NCI-H2196 treated with DMSO at 0.1 percent for 48 hours (cell line): ENCODE measurements around the gene GOPC.

Experiments used
- DNase-seq: peaks from one replicate; lab custom pipeline; 2025; ENCODE audit not compliant: unreplicated experiment; lab: John Stamatoyannopoulos, UW

Gene GOPC

GRCh38 chr6:117597755-117598154 is 4.6 kb downstream of the GOPC start:
- DNase-seq, result no peak

GRCh38 chr6:117595099-117595923 is 7.0 kb downstream of the GOPC start:
- no peak for DNase-seq

DNA sequence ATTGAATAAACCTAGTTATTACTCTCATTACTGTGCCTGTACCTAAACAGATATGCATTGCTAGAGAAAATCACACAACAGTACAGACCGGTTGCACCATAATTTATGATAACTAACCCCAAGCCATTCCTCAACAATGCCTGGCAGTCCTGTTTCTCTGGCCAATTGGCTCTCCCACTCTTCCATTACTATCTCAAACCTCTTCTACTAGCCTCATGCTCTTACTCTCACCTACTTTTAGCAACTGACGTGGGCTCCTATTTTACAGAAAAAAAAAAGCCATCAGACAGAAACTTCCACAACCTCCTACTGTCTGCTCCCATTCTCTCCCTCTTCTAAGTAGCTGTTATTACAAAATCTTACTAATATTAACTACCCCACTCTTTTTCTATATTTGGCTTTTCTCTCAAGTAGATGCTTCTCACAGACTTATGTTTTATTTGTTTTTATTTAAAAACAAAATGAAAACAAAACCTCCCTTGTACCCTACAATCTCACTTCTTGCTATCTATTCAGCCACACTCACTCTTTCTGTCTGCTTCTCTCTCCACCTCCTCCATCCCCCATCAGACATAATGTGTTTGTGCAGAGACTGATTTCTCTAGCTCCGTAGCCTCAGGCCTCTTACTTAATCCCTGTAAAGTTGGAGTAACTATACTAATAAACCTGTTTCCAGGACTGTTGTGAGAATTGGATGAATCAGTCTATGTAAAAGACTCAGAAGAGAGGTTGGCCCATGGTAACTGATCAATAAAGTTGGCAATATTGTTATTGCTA is 9.1 kb downstream of the GOPC start:
- no peak for DNase-seq

DNA sequence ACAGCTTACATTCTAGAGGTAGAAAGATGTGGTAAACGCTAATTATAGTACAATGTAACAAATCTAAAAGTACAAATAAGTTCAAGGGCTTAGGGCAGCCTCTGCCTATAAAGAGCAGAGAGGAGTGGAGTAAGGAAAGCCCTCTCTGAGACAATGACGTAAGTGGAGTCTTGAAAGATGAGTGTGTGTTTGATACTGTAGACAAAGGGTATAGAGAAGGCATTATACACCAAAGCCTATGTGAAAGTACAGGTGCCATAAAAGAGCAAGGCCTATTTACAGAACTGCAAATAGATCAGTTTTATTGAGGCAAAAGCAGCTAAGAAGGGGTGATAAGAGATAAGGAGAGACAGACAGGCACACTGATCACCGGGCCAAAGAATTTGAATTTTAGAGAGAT is 10.9 kb downstream of the GOPC start:
- DNase-seq, result no peak

DNA sequence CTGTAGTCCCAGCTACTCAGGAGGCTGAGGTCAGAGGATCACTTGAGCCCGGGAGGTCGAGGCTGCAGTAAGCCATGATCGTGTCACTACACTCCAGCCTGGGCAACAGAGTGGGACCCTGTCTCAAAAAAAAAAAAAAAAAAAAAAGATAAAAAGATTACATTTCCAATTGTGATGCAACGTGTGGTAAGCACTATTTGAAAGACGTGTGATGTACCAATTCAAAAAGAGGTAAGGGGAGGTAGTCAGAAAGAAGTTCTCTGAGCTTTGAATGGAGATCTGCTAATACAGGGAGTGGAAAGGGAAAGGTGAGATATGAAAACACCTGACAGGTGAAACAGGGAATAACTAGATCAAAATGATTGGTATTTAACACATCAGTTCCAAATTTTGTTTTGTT is 11.9 kb downstream of the GOPC start:
- no peak for DNase-seq

- no peak for DNase-seq
Measured at GRCh38 chr6:117585647-117586046, 16.7 kb downstream of the GOPC start.

GRCh38 chr6:117574198-117574597 is 28.1 kb downstream of the GOPC start:
- DNase-seq, result no peak

- no peak for DNase-seq
Measured at GRCh38 chr6:117573006-117573680, 29.2 kb downstream of the GOPC start.

- no peak for DNase-seq
Measured at GRCh38 chr6:117568831-117569410, 33.4 kb downstream of the GOPC start.

DNA sequence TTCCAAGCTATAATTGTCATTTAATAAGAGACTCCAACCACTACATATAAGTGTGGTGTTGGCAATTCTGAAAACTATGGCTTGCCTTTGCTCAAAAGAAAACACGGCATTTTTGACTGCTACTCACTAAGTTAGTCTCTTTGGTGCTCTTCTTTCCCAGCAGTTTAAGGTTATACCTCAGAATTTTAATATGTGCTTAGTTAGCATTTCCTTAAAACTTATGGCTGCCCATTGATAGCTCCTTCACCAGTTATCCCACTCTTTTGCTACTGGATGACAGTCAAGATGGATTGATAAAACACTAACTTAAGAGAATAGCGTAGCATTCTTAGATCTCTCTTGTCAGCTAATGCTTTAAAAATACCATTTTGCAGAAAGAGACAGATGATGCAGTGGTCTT is 34.1 kb downstream of the GOPC start:
- no peak for DNase-seq

DNA sequence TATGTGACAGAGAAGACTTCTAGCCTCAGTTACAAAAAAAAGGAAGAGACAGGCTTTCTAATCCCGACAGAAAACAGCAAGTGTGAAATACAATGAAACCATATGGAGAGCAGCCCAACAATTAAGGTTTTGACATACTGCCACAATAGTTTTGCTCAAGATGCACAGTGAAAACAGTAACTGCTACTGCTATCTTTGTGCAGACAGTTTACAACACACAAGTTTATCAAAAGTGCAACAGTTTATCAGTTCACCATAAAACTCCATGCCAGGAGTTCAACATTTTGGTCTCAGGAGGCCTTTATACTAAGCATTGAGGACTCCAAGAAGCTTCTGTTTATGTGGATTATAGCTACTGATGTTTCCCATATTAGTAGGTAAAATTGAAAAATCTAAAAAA is 37.6 kb downstream of the GOPC start:
- DNase-seq, result no peak

DNA sequence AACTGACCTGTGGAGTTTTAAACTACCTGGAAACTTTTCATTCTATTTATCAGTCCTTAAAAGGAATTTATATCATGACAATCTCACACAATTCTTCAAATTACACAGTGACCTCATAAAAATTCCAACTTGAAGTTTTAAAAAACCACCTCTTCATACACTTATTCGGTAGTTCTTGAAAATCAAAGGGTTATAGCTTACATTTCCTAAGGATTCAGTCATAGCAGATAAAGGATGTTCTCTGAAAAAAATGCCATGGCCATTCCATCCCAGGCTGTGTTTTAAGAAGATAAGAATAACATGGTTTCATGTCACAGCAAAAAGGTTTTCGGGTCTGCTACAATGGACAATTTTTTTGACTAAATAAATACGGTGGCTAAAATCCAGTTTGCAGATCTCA is 41.2 kb downstream of the GOPC start:
- no peak for DNase-seq

DNA sequence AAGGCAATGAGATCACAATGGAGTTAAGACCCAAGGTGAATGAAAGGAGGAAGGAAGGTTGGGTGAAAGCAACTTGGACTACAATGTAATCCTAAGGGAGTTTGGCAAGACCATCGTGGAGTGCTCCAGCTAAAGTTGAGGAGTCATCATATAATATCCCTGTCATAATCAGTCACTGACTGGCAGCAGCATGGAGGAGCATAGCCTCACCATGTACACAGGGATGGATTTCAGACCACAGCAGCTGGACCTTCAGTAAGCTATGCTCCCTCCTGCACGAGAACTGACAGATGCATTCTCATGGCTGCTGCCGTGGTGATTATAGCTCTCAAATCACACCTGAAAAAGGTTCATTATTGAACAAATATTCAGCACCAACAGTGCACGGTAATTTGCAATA is 43.0 kb downstream of the GOPC start:
- no peak for DNase-seq

DNA sequence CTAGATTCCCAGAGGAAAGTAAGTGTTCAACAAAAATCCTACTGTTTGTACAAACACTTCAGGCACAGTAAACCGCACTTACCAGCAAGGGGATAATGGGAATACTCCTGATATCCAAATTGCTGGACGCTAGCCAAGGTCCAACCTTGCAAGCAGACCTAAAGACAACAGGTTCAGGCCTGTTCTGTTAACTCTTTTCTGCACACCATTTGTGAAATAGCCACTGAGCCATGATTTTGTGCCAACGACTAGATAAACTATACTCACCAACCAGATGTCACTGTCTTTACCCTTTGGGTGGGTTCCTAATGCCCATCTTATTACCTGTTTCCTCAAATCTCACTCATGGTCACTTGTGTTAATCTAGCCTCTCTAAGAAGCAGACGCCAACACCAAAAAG is 43.5 kb downstream of the GOPC start:
- no peak for DNase-seq

DNA sequence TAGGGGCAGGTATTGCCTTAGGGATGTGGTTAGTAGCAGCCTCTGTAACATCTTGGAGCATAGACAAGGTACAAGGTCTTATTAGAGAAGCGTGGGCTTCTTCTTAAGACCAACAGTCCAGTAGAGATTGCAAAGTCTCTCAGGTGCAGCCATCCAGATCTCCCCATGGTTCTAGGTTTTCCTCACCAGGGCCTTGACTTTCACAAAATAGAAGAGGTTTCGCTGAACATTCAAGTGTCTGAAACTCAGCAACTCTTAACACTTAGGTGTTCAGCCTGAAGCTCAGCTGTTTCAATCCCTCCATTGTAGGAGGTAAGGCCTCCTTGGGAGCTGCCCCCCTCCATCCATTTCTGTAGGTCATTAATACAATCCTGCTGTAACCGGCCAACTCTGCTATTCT is 44.4 kb downstream of the GOPC start:
- DNase-seq, result no peak

- no peak for DNase-seq
Measured at GRCh38 chr6:117555882-117556498, 46.3 kb downstream of the GOPC start.

GRCh38 chr6:117555262-117555849 is 47.0 kb downstream of the GOPC start:
- no peak for DNase-seq

GRCh38 chr6:117553142-117553541 is 49.2 kb downstream of the GOPC start:
- DNase-seq, result no peak

GRCh38 chr6:117552618-117553017 is 49.7 kb downstream of the GOPC start:
- DNase-seq, result no peak

DNA sequence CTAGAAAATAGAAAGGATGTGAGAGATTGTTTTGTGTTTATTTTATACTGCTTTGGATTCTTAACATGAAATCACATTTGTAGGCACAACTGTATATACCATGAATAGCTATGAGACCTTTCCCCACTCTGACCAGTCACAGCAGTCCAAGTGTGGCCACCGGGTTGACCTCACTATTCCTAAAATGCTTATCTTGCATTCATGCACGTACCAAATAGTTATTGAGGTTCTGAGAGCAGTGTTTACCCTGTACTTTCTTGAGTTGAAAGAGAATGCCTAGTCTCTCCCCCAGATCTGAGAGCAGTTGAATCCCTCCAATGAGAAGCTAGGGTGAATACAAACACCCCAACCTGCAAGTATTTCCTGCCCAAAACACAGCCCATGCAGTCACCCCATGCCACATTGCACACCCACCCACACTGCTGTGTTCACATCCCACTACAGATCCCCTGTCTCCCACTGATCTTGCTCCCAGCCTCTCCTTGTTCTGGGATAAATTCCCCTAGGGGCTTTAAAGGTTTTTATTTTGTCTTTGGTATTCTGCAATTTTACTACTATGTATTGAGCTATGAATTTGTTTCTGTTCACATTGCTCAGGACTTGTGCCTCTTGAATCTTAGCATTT is 51.6 kb downstream of the GOPC start:
- DNase-seq, result no peak
